Osteocyte (in vitro differentiated cells): ENCODE data around the gene ZNF425. TPM values are rescaled to one million over a fixed set of nuclear protein-coding genes. Genes with fewer than 3 reads are reported as not detected.

Source experiments
- DNase-seq: peaks from one replicate; pipeline ENCODE4 v3.0.0; 2021; ENCODE audit warnings: mixed read lengths; ENCODE audit not compliant: unreplicated experiment; ENCODE audit errors: extremely low spot score
- H3K27ac Mint-ChIP-seq: one replicate; pipeline ENCODE4 v1.8.0; 2021; ENCODE audit warnings: mild to moderate bottlenecking, mixed read lengths; ENCODE audit not compliant: unreplicated experiment
- H3K27me3 Mint-ChIP-seq: one replicate; pipeline ENCODE4 v1.8.0; 2021; ENCODE audit warnings: mixed read lengths; ENCODE audit not compliant: unreplicated experiment
- H3K36me3 Mint-ChIP-seq: one replicate; pipeline ENCODE4 v1.8.0; 2021; ENCODE audit warnings: mixed read lengths; ENCODE audit not compliant: unreplicated experiment
- H3K4me1 Mint-ChIP-seq: one replicate; pipeline ENCODE4 v1.8.0; 2021; ENCODE audit warnings: mixed read lengths; ENCODE audit not compliant: unreplicated experiment
- H3K4me3 Mint-ChIP-seq: one replicate; pipeline ENCODE4 v1.8.0; 2021; ENCODE audit warnings: mild to moderate bottlenecking, moderate library complexity, mixed read lengths; ENCODE audit not compliant: unreplicated experiment
- H3K9me3 Mint-ChIP-seq: one replicate; pipeline ENCODE4 v1.8.0; 2021; ENCODE audit warnings: mixed read lengths; ENCODE audit not compliant: unreplicated experiment
- total RNA-seq: library from RNA; stranded (reverse); gene quantifications from 2 replicates; pipeline ENCODE4 v1.2.1, GENCODE V29; 2021
- TF ChIP-seq, protein P1 (sequence below): fragments of 200-600 bp; sonication (generic); IDR thresholded peaks from 2 replicates; pipeline ENCODE4 v1.5.0; 2021; ENCODE audit warnings: antibody characterized with exemption, mild to moderate bottlenecking, moderate library complexity

The ZNF425 gene
- total RNA-seq, 1 donor from 2014 or later, result 6.2 TPM

DNA sequence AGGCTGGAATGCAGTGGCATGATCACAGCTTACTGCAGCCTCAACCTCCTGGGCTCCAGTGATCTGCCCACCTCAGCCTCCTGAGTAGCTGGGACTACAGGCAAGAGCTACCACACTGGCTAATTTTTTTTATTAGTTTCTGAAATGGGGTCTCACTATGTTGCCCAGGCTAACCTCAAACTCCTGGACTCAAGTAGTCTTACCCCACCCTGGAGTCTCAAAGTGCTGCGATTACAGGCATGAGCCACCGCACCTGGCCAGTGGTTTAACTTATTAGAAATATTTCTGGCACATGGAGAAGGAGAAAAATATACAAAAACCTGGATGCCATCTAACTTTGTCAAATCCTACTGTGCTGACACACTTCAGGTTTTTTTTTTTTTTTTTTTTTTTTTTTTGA is 50.8 kb downstream of the ZNF425 start:
- no peaks in the 10 kb centered on the region for H3K4me1 Mint-ChIP-seq
- no peak for DNase-seq
- TF ChIP-seq, protein P1, sequence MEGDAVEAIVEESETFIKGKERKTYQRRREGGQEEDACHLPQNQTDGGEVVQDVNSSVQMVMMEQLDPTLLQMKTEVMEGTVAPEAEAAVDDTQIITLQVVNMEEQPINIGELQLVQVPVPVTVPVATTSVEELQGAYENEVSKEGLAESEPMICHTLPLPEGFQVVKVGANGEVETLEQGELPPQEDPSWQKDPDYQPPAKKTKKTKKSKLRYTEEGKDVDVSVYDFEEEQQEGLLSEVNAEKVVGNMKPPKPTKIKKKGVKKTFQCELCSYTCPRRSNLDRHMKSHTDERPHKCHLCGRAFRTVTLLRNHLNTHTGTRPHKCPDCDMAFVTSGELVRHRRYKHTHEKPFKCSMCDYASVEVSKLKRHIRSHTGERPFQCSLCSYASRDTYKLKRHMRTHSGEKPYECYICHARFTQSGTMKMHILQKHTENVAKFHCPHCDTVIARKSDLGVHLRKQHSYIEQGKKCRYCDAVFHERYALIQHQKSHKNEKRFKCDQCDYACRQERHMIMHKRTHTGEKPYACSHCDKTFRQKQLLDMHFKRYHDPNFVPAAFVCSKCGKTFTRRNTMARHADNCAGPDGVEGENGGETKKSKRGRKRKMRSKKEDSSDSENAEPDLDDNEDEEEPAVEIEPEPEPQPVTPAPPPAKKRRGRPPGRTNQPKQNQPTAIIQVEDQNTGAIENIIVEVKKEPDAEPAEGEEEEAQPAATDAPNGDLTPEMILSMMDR, result no peak
- H3K9me3 Mint-ChIP-seq, result no peaks in the 10 kb centered on the region
- H3K36me3 Mint-ChIP-seq, result peaks cover 28% of the 10 kb centered on the region
- H3K27me3 Mint-ChIP-seq, result no peaks in the 10 kb centered on the region
- no peak overlapping the region for H3K4me3 Mint-ChIP-seq
- H3K27ac Mint-ChIP-seq, result no peak overlapping the region

DNA sequence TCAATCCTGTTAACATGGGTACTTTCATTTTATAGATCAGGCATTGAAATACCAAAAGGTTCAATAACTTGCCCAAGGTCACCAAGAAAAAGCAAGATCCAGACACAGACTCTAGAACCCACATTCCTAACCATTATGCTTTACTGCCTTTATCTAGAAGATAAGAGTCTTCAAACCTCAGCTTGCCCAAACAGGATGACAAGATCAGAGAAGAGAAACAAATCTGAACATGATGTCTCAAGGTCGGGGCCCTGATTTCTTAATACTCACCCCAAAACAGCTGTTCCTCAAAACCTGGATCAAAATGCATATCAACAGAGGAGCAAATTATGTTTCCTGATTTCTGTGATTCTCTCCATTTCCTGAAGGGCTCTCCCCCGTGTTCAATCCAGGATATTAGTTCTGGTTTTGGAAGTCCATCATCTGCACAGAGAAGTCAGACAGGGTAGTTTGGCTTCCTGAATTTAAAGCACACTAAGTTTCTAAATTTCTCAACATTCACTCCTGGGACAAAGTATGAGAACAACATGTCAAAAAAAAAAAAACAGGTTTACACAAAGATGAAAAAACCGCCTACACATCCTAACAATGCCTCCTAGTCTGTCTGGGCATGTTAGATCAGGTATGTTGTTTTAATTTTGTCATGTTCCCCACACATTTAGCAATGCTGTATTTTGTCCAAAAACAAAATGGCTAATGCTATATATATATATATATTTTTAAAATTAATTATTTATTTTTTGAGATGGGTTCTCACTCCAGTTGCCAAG is 51.8 kb downstream of the ZNF425 start:
- H3K9me3 Mint-ChIP-seq, result no peaks in the 10 kb centered on the region
- TF ChIP-seq, protein P1, result no peak
- no peak for DNase-seq
- no peaks in the 10 kb centered on the region for H3K27me3 Mint-ChIP-seq
- H3K36me3 Mint-ChIP-seq, result peaks cover 29% of the 10 kb centered on the region
- H3K4me3 Mint-ChIP-seq, result no peak overlapping the region
- no peak overlapping the region for H3K27ac Mint-ChIP-seq
- no peaks in the 10 kb centered on the region for H3K4me1 Mint-ChIP-seq

DNA sequence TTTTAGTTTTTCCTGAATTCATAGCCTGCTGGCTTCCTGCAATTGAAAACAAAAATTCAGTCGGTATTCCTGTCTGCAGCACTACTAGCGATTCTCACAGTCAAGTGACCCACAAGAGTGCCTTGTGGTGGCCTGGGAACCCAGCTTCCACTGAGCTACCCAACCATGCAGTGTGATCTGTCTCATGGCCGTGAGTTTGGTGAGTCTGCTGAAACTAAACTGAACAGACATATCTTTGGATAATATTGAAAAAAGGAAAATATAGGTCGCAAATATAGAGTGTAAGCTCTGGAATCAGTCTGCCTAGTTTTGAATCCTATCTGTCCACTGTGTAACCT is 53.7 kb downstream of the ZNF425 start:
- no peak for DNase-seq
- no peaks in the 10 kb centered on the region for H3K9me3 Mint-ChIP-seq
- H3K4me1 Mint-ChIP-seq, result no peaks in the 10 kb centered on the region
- H3K27ac Mint-ChIP-seq, result no peak overlapping the region
- peaks cover 30% of the 10 kb centered on the region for H3K36me3 Mint-ChIP-seq
- TF ChIP-seq, protein P1, result no peak
- H3K27me3 Mint-ChIP-seq, result no peaks in the 10 kb centered on the region
- no peak overlapping the region for H3K4me3 Mint-ChIP-seq

DNA sequence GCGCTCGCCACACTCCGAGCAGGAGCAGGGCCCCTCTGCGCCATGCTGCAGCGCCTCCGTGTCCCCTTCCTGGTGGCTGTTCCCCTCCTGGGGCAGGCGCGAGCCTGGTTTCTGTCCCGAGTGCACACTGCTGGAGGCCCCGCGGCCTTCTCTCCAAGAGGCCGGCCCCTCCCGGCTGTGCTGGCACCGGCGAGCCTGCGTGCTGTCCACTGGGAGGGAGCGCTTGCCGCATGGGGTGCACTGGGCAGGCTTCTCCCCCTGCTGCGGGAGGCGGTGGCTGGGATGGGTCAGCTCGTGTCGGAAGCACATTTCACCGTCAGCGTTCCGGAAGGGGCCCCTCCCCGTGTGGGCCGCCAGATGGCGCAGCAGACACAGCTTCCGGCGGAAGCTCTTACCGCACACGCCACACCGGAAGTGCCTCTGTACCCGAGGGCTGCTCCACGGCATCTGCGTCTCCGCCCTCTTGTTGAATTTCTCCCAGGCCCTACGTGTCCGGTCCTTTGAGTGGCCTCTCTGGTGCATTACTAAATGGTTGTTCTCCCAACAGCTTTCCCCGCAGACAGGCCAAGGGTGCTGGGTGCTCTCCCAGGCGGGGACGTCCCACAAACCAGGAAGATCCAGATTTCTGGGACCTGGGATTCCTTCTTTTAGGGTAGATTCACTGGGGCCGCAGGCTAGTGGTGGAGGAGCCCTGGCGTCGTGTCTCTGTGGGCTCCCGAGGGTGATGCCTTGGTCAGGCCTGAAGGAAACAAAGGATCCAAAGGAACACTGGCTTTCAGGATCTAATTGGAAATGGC is 54.3 kb downstream of the ZNF425 start:
- TF ChIP-seq, protein P1, result peak; percentile 11
- peaks cover 27% of the 10 kb centered on the region for H3K36me3 Mint-ChIP-seq
- DNase-seq, result no peak
- H3K4me1 Mint-ChIP-seq, result no peaks in the 10 kb centered on the region
- no peaks in the 10 kb centered on the region for H3K9me3 Mint-ChIP-seq
- H3K27me3 Mint-ChIP-seq, result no peaks in the 10 kb centered on the region
- no peak overlapping the region for H3K27ac Mint-ChIP-seq
- no peak overlapping the region for H3K4me3 Mint-ChIP-seq

DNA sequence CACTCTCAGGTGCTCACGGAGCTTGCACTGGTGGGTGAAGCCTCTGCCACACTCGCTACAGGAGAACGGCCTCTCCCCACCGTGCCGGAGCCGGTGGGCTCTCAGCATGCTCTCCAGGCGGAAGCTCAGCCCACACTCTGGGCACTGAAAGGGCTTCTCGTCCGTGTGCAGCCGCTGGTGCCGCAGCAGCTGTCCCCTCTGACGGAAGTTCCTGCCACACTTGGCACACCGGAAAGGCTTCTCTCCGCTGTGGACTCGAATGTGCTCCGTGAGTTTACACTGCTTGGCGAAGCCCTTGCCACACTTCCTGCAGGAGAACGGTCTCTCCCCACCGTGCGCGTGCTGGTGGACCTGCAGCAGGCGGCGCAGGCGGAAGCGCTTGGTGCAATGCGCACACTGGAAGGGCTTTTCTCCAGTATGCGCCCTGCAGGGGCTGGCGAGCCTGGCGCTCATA is 54.9 kb downstream of the ZNF425 start:
- H3K9me3 Mint-ChIP-seq, result no peaks in the 10 kb centered on the region
- H3K27ac Mint-ChIP-seq, result no peak overlapping the region
- TF ChIP-seq, protein P1, result no peak
- H3K27me3 Mint-ChIP-seq, result no peaks in the 10 kb centered on the region
- DNase-seq, result no peak
- H3K36me3 Mint-ChIP-seq, result peaks cover 24% of the 10 kb centered on the region
- H3K4me1 Mint-ChIP-seq, result no peaks in the 10 kb centered on the region
- H3K4me3 Mint-ChIP-seq, result no peak overlapping the region
